Measurements from ENCODE around the gene LPIN1.
"Not testable (repeated sequence)": the region's sequence is repeated elsewhere in the genome, so short reads cannot be mapped to it uniquely, and the experiment has no call there.

LPIN1 gene

GRCh38 chr2:11813951-11814350, 67.5 kb downstream of the LPIN1 start:
- no peak for DNase-seq

DNA sequence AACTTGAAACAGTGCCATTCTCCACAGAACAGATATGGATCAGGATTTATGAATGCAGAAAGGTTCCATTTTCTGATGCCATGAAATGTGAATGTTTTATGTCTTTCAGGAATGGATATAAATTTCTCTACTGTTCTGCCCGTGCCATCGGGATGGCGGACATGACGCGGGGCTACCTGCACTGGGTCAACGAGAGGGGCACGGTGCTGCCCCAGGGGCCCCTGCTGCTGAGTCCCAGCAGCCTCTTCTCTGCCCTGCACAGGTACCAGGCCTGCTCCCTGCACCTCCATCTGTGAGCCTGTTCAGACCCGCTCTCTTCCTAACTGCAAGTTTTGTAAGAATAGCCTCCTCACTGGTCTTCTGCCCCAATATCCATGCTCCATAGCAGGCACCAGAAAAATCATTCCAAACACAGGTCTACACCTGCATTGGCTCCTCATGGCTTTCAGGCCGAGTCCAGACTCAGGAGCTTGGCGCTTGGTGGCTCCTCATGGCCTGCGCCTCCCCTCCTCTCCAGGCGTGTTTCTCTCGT, 68.6 kb downstream of the LPIN1 start:
- no peak for DNase-seq

DNA sequence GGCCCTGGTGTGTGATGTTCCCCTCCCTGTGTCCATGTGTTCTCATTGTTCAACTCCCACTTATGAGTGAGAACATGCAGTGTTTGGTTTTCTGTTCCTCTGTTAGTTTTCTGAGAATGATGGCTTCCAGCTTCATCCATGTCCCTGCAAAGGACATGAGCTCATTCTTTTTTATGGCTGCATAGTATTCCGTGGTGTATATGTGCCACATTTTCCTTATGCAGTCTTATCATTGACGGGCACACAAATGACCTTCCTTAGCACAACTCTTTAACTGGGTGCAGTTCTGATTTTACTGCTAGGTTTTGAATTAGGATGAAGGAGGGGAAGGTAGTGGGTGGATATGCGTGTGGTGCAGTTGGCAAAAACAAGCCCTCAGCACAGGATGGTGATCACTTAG, 70.5 kb downstream of the LPIN1 start:
- DNase-seq, result not testable (repeated sequence)

GRCh38 chr2:11819235-11819729, 72.8 kb downstream of the LPIN1 start:
- DNase-seq, result no peak

DNA sequence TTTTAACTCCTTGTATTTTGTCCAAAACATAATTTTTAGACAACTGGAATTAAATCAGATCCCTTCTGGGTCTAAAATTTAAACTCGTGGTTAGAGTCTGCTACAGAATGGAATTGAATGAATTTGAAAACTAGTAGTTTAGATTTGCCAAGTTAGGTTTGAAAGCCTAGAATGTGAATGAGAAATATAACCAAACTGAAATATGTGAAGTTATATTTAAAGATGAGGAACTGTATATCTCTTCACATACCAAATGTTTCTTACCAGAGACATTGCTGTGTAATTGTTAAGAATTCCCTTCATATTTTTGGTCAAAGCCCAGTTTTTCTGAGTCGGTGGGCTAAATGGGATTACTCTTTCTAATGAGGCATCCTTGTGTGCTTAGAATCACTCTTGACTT, 74.2 kb downstream of the LPIN1 start:
- DNase-seq, result no peak

DNA sequence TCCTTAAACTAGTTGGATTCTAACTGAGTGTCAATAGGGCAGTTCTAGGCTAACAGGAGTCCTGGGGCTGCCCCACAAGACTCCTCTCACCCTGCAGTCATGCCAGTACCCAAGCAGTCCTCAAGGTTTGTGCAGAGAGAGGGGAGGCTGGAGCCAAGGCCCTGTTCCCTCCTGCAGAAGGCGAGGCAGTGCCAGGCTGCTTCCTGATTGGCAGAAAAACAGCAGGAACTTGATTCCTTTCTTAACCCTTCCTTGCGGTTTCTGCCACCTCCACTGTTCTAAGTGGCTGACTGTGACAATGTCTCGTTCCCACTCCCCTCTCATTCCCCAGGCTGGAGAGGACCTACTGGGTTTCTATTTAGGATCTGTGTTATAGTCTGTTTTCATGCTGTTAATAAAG, 75.3 kb downstream of the LPIN1 start:
- no peak for DNase-seq

DNA sequence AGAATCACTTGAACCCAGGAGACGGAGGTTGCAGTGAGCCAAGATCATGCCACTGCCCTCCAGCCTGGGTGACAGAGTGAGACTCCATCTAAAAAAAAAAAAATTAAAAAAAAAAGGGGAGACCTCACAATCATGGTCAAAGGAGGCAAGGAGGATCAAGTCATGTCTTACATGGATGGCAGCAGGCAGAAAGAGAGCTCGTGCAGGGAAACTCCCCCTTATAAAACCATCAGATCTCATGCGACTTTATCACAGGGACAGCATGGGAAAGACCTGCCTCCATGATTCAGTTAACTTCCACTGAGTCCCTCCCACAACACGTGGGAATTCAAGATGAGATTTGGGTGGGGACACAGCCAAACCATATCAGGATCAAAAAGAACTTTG, 75.9 kb downstream of the LPIN1 start:
- DNase-seq, result not testable (repeated sequence)

DNA sequence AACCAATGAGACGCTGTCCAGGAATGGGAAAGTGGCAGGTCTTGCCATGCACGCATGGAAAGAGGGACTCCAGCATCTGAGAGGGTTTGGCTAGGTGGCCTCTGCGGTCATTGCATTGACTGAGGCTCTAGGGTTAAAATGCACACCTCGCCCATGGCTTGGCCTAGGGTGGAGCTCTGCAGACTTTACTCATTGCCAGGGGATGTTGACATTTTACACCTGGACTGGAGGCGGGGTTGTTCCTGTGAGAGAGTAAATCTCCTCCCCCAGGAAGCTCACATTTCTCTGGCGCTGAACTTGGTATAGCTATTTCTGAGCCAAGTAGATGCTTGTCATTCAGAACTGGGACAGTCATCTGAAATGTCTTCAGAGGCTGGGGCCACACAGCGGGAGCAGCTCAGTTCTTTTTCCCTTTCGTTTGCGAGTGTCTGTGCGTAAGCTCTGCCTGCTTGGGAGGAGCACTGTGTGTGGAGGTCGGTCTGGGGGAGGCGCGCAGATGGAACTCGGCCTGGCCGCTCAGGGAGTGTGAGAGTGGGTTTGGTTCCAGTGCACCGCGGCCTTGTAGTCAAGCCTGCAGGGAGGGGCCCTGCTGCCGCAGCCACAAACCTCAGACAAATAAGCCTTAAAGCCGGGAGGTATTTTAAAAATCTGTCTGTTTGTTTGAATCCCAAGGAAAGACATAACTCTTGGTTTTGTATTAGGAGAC, 76.5 kb downstream of the LPIN1 start:
- DNase-seq, result no peak

DNA sequence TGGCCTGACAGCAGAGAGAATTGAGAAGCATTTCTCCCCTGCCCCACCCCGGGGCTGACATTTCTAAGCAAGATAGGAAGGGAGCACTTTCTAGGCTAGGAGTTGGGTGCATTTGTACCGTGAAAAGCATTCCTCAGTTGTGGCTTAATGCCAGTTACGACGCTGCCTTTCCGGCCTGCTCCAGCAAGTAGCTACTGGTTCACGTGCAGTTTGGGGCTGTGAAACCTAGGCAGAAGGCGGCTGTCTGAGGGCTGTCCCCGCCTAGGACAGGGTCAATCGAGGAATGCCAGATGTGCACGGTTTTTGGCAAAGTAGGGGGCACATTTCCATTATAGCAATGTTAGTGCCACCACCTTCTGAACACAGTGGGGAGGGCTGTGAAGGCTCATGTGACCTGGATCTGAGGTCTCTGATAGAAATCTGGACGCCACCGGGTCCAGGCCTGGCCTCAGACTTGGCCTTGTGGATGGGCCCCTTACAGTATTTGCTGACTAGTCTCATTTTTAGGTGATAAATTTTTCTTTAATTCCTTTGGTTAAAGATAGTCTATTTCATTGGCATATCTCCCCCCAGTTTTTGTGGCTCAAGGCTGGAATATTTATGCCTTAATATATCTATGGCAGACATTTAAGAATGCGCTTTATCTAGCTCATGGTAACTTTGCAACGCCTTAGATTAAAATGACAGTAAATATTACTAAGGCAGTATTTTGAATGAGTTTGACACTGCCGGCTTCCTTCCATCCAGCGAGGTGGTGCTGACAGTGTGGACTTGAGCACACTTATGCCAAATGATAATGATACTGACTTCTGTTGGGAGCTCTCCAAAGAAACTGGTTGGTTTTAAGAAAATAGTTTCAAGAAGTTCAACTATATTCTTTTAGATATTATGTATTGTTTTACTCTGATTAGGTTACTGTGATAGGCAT, 78.7 kb downstream of the LPIN1 start:
- DNase-seq, result no peak

DNA sequence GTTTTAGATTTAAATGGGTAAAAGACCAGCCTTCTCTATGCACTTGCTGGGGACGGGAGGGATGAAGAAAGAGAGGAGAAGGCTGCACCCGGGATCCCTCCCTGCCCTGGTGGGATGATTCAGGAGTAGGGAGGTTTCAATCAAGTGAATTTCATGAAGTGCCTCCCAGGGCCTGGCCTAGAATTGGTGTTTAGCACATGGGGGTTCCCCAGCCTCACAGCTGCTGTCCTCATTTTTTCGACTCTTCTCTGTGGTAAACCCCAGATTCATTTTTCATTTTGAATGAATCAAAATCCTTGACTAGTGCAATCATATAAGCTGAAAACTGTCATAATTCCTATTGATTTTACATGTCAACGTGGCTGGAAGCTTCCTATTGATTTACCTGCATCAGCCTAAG, 81.1 kb downstream of the LPIN1 start:
- DNase-seq, result no peak

DNA sequence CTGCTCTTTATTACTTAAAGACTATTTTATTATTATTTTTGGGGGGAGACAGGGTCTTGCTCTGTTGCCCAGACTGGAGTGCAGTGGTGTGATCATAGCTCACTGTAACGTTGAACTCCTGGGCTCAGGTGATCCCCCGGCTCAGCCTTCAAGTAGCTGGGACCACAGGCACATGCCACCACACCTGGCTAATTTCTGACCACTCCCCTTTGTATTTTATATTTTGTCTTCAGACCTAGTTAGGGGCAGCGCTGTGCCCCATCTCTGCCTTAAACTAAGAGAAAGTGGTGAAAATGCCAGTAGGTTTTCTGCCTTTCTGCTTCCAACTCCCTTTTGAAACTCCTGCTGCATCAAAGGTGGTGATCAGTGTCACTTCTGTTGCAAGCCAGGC, 82.5 kb downstream of the LPIN1 start:
- no peak for DNase-seq

DNA sequence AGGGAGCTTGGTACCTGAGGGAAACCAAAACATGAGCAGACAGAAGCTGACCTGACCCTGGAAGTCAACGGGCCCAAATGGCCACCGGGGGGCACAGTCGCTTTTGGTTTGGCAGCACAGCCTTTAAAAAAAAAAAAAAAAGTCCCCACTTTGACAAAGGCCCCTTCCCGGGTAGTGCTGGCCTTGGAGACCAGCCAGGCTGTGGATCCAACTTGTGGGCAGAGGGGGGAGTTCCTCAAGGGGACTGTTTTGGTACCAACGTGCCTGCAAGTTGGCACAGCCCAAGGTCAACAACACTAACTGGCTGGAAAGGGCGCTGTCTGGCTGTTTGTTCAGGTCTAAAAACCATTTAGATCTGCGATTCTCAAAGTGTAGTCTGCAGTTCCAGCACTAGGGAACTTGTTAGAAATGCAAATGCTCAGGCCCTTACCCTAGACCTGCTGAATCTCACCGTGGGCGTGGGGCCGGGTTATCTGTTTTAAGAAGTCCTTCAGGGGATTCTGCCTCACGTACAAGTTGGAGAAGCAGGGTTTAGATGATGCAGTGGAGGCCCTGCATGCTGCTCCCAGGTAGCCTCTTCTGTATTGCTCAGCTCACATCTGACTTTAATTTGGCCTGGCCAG, 83.0 kb downstream of the LPIN1 start:
- peak; percentile 44 for DNase-seq

- DNase-seq, result peak; percentile 65
These were observed 83.7 kb downstream of the LPIN1 start for GRCh38 chr2:11829947-11830707.

DNA sequence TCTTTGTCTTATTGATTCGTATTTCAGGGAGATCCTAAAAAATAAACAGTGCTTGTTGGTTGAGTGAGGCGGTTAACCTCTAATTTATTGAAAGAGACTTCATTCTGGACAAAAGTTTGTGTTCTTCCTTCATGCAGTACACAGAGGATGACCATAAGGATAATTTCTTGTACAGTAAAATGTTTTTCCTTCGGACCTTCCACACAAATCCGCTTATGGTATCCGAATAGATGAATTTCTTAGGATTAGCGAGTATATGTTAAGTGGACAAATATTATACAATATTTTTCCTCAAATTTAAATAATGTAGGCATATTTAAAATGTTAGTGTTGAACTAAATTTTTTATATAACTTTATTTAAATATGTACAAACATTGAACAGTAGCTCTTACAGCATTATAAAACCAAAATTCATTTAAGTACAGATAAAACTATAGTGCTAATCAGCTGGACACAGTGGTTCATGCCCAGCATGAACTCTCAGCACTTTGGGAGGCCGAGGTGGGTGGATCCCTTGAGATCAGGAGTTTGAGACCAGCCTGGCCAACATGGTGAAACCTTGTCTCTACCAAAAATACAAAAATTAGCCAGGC, 84.4 kb downstream of the LPIN1 start:
- DNase-seq, result no peak

DNA sequence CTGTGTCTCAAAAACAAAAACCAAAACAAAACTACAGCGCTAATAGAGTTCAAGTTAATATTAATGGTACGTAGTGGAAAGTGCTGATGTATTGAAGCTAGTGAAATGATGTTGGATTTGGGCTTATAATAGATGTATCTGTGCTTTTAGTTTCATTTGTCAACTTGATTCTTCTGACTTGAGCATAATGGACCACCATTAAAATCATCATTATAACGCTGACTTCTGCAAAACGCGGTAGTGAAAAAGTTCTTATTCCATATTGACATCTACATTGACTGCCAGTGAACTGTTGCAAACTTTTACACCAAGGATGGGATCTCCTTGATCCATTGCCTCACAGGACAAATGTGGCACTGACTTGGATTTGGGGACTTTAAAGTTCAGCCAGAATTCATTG, 85.0 kb downstream of the LPIN1 start:
- DNase-seq, result no peak

DNA sequence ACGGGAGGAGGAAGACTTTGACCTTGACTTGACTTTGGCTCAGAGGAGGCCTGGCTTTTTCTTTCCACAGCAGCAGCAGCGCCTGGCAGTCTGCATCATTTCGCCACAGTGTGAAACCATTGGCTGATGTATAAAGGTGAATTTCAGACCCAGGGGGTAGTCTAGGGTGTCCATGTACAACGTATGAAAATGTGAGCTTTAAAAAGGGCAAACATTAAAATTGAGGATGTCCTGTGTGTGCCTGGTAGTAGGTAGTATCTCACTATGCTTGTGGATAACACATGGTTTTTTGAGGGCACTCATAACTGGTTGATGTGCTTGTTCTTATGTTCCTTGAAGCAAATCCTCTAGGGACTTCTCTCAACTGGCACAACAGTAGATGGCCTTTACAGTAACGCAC, 86.1 kb downstream of the LPIN1 start:
- no peak for DNase-seq

- DNase-seq, result no peak
These were observed 87.2 kb downstream of the LPIN1 start for GRCh38 chr2:11833601-11834000.

GRCh38 chr2:11835403-11835802, 89.0 kb downstream of the LPIN1 start:
- DNase-seq, result no peak

DNA sequence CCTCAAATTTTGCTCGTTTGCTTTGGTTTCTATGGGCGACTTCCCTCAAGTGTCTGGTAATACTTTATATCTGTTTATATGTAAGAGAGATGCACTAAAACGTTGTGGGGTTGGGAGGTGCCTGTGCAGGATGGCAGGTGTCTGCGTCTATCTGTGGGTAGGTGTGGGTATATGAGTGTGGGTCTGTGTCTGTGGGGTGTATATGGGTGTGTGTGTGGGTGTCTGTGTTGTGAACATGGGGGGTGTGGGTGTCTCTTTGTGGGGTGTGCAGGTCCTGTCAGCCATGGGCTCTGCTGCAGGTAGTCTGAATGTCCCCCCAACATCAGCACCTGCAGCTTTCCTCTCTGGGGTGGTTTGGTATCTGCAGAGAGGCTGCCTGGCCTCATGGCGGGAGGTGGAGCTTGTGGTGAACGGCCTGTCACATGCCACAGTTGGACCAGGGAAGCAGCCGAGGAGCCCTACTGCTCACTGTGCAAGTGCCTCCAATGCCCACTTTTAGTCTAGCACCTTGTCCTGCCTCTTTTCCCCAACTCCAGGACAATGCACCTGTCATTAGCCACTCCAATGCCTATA, 90.3 kb downstream of the LPIN1 start:
- DNase-seq, result no peak

GRCh38 chr2:11837875-11838734, 91.7 kb downstream of the LPIN1 start:
- DNase-seq, result no peak

- no peak for DNase-seq
These were observed 93.5 kb downstream of the LPIN1 start for GRCh38 chr2:11839916-11840315.
